ENCODE measurements around the gene HNRNPUL1.
"Not testable (repeated sequence)": the region's sequence is repeated elsewhere in the genome, so short reads cannot be mapped to it uniquely, and the experiment has no call there.

Gene HNRNPUL1

GRCh38 chr19:41263850-41264580 is at the start of gene HNRNPUL1:
HNRNPUL1 (plus strand) TSS chr19:41264372; CDS start chr19:41264504, 132 bp downstream.
- DNase-seq (ENCODE audit: low read depth, low spot score), result peak; percentile 100

- DNase-seq (ENCODE audit: low read depth, low spot score), result no peak
These were observed 46.4 kb upstream of the HNRNPUL1 start for GRCh38 chr19:41217741-41218140.

- no peak for DNase-seq (ENCODE audit: low read depth, low spot score)
These were observed 45.9 kb upstream of the HNRNPUL1 start for GRCh38 chr19:41218249-41218614.

- DNase-seq (ENCODE audit: low read depth, low spot score), result peak; percentile 87
These were observed 45.3 kb upstream of the HNRNPUL1 start, which contains the start of gene AXL for GRCh38 chr19:41218615-41219507. AXL (plus strand) TSS chr19:41219223; CDS start chr19:41219393, 170 bp downstream.

- peak; percentile 63 for DNase-seq (ENCODE audit: low read depth, low spot score)
These were observed 44.1 kb upstream of the HNRNPUL1 start for GRCh38 chr19:41219924-41220567.

GRCh38 chr19:41220811-41221210 is 43.4 kb upstream of the HNRNPUL1 start:
- DNase-seq (ENCODE audit: low read depth, low spot score), result no peak

GRCh38 chr19:41221514-41222205 is 42.5 kb upstream of the HNRNPUL1 start:
- no peak for DNase-seq (ENCODE audit: low read depth, low spot score)

- no peak for DNase-seq (ENCODE audit: low read depth, low spot score)
These were observed 41.9 kb upstream of the HNRNPUL1 start for GRCh38 chr19:41222240-41222639.

- peak; percentile 93 for DNase-seq (ENCODE audit: low read depth, low spot score)
These were observed 40.5 kb upstream of the HNRNPUL1 start for GRCh38 chr19:41223431-41224234.

- no peak for DNase-seq (ENCODE audit: low read depth, low spot score)
These were observed 39.5 kb upstream of the HNRNPUL1 start for GRCh38 chr19:41224632-41225031.

GRCh38 chr19:41225238-41226052 is 38.7 kb upstream of the HNRNPUL1 start:
- DNase-seq (ENCODE audit: low read depth, low spot score), result peak; percentile 83

GRCh38 chr19:41226053-41226873 is 37.9 kb upstream of the HNRNPUL1 start:
- DNase-seq (ENCODE audit: low read depth, low spot score), result peak; percentile 79

- DNase-seq (ENCODE audit: low read depth, low spot score), result no peak
These were observed 37.2 kb upstream of the HNRNPUL1 start for GRCh38 chr19:41226874-41227390.

GRCh38 chr19:41228486-41228885 is 35.7 kb upstream of the HNRNPUL1 start:
- DNase-seq (ENCODE audit: low read depth, low spot score), result no peak

GRCh38 chr19:41229338-41229737 is 34.8 kb upstream of the HNRNPUL1 start:
- DNase-seq (ENCODE audit: low read depth, low spot score), result not testable (repeated sequence)

GRCh38 chr19:41230067-41230857 is 33.9 kb upstream of the HNRNPUL1 start:
- DNase-seq (ENCODE audit: low read depth, low spot score), result no peak

- no peak for DNase-seq (ENCODE audit: low read depth, low spot score)
These were observed 31.5 kb upstream of the HNRNPUL1 start for GRCh38 chr19:41232686-41233085.

GRCh38 chr19:41233748-41234240 is 30.4 kb upstream of the HNRNPUL1 start:
- no peak for DNase-seq (ENCODE audit: low read depth, low spot score)
